Body of pancreas (tissue), 4 donors: ENCODE measurements around the gene P4HB. TPM values are rescaled to one million over a fixed set of nuclear protein-coding genes. Genes with fewer than 3 reads are reported as not detected.

Experiments used
- ATAC-seq: fragments of 150-250 bp; one replicate; pipeline ENCODE4 v1.9.1; 2016
- DNase-seq, 4 donors: peaks; one replicate each; pipeline ENCODE4 v3.0.0-alpha.2; 2019
- H3K27ac ChIP-seq, 4 donors: fragments of 200-600 bp; sonication (generic); 1 replicate in 3 of 4; 2 replicates in 1 of 4; pipeline versions ENCODE4 v1.5.1 to v1.6.1; 2016 to 2019; ENCODE audit warnings: mild to moderate bottlenecking in 1 of 4, mixed read lengths in 1 of 4, moderate library complexity in 1 of 4
- H3K27me3 ChIP-seq, 2 donors: fragments of 200-600 bp; sonication (generic); one replicate each; pipeline ENCODE4 v1.6.0; 2016; ENCODE audit warnings: mild to moderate bottlenecking in 1 of 2
- H3K36me3 ChIP-seq, 2 donors: fragments of 200-600 bp; sonication (generic); replicated peaks in 1 of 2; 2 replicates each; pipeline ENCODE4 v1.5.1; 2016; ENCODE audit warnings: low read depth in 2 of 2; ENCODE audit not compliant: insufficient read depth in 1 of 2
- H3K4me1 ChIP-seq: fragments of 200-600 bp; sonication (generic); one replicate; pipeline ENCODE4 v1.6.0; 2016
- H3K4me3 ChIP-seq, 2 donors: fragments of 200-600 bp; sonication (generic); 1 replicate in 1 of 2; 2 replicates in 1 of 2; pipeline ENCODE4 v1.5.1; 2016 to 2019
- H3K9me3 ChIP-seq, 3 donors: fragments of 200-600 bp; sonication (generic); 1 replicate in 2 of 3; 2 replicates in 1 of 3; pipeline ENCODE4 v1.5.1; 2016
- CTCF ChIP-seq, 7 experiments: fragments of 450-650 bp in 4 of 7; fragments of 200-600 bp in 3 of 7; sonication (generic) in 3 of 7; IDR thresholded peaks; one replicate each; pipeline ENCODE4 v1.5.1; 2016 to 2019; ENCODE audit warnings: antibody characterized with exemption in 7 of 7
- POLR2A ChIP-seq, 3 donors: fragments of 450-650 bp; IDR thresholded peaks; one replicate each; pipeline ENCODE4 v1.6.1; 2016; ENCODE audit warnings: antibody characterized with exemption in 3 of 3, mild to moderate bottlenecking in 2 of 3
- WGBS, 2 donors: methylation state at CpG; one replicate each; pipeline ENCODE4 v1.1.5; 2017; 5-methylcytosine and 5-hydroxymethylcytosine counted together
- intact Hi-C: fragments of 100-400 bp; cut with DNase I; formaldehyde crosslinking; loops from one replicate; pipeline ENCODE4 v1.15.1; 2023
- total RNA-seq, 2 donors: library from RNA; depleted of rRNA; stranded (reverse); fragments of >200 nt; gene quantifications; one replicate each; pipeline ENCODE4 v1.1.0, GENCODE V29; 2016

The P4HB gene
- total RNA-seq, 2 donors from 2014 or later, result 1,462 to 4,394 TPM

DNA sequence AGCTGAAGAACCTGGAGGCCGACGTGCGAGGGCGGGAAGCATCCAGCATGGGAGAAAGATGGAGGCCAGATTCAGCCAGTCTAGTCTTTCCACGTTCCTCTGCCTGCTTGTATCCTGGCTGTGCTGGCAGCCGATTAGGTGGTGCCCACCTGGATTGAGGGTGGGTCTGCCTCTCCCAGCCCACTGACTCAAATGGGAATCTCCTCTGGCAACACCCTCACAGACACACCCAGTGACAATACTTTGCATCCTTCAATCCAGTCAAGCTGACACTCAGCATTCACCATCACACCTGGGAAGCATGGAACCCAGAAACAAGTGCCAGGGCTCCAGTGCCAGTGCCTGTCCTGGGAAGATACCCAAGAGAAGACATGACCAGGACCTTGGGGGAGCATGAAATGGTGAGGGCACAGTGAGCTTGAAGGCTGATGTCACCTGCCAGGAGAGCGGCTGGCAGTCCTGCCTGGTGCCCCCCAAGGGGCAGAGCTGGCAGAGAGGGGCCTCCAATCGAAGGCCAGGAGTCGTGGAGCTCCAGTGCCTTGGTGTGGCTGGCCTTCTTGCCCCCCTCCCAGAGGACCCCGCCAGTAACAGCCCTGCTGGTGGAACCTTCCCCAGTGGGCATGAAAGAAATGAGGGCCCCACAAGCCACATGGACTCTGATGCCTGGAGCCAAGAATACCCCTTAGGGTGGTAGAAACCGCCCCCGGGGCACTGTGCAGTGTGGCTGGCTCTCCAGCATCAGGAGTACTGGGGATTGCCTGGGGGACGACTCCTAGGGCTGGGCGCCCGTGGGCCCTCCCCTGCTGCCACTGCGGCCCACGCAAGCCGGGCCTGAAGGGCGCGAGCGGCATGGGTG lies 41.1 kb upstream of the P4HB start:
- Histone ChIP-seq H3K4me3 (no peak overlapping the region), H3K9me3 (no peaks in the 10 kb centered on the region), H3K4me1 (peaks cover 18% of the 10 kb centered on the region), H3K36me3 (peaks cover 2 to 4% of the 10 kb centered on the region in 2 donors), H3K27ac (no peak overlapping the region), H3K27me3 (no peaks in the 10 kb centered on the region)
- TF ChIP-seq POLR2A (IDR thresholded peaks at IDR 0.05), result no peak
- no peak for TF ChIP-seq CTCF (IDR thresholded peaks at IDR 0.05)
- WGBS, 2 donors, result 72 to 92% methylated on average over 5 to 15 of the region's 21 CpGs
- DNase-seq (no peak), ATAC-seq (no peak)
- intact Hi-C loops, result no loop called here

DNA sequence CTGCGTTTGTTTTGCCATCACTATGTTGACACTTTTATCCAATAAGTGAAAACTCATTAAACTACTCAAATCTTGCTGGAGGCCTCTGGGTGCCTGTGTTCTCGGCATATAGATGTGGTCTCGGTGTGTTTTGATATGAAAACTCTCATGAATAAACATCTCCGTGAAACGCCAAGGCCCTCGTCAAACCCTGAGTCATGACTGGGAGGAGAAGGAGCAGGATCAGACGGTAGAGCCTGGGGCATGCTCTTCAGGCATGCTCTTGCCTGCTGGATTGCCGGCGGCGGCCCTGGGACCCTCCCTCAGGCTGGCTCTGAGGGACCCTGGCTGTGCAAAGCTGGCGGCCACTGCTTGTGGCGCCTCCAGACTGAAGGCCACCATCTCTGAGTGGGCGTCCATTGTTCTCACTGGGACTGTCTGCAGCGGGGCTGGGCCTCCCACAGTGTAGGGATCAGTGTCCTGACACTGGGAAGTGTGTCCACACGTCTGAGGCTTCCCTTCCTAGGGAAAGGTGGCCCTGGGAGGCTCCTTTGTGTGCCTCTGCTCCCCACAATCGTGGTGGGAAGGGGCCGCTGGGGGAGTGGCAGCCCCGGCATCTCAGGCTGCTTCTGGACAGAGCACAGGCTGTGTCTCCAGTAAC lies 40.0 kb upstream of the P4HB start:
- no peak for DNase-seq
- peaks cover 2 to 4% of the 10 kb centered on the region in 2 donors for H3K36me3 ChIP-seq
- ATAC-seq, result no peak
- H3K4me1 ChIP-seq, result peaks cover 18% of the 10 kb centered on the region
- H3K27ac ChIP-seq, result no peak overlapping the region
- H3K9me3 ChIP-seq, result no peaks in the 10 kb centered on the region
- no peaks in the 10 kb centered on the region for H3K27me3 ChIP-seq
- H3K4me3 ChIP-seq, result no peak overlapping the region
- 77 to 81% methylated on average over 3 to 18 of the region's 18 CpGs for WGBS, 2 donors
- TF ChIP-seq CTCF (IDR thresholded peaks at IDR 0.05) (no peak), POLR2A (IDR thresholded peaks at IDR 0.05) (no peak)
- intact Hi-C loops, result no loop called here

DNA sequence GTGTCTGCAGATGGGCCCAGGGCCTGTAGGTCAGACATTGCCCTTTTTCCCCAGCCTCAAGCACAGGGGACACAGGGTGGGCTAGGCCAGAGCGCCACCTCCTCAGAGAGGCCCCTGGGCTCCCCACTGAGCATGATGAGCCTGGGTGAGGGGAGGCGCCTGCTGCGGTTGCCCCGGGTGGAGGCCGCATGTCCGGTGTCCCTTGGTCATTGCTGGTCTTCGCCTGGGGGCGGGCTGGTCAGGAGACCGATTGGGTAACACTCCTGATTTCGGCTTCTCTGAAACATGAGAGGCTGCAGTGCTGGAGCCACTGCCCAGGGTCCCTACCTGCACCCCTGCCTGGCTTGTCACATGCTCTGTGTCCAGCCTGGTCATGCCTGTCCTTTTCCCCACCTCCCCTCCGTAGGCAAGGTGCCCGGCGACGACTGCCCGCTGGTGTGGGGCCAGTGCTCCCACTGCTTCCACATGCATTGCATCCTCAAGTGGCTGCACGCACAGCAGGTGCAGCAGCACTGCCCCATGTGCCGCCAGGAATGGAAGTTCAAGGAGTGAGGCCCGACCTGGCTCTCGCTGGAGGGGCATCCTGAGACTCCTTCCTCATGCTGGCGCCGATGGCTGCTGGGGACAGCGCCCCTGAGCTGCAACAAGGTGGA lies 39.3 kb upstream of the P4HB start:
- 90 to 93% methylated on average over 12 to 19 of the region's 22 CpGs for WGBS, 2 donors
- no peaks in the 10 kb centered on the region for H3K9me3 ChIP-seq
- H3K27ac ChIP-seq, result no peak overlapping the region
- TF ChIP-seq POLR2A (IDR thresholded peaks at IDR 0.05) (no peak), CTCF (IDR thresholded peaks at IDR 0.05) (no peak)
- intact Hi-C loops, result no loop called here
- H3K4me1 ChIP-seq, result peaks cover 18% of the 10 kb centered on the region
- DNase-seq (no peak), ATAC-seq (no peak)
- H3K27me3 ChIP-seq, result no peaks in the 10 kb centered on the region
- H3K36me3 ChIP-seq, result peaks cover 2 to 4% of the 10 kb centered on the region in 2 donors
- no peak overlapping the region for H3K4me3 ChIP-seq

DNA sequence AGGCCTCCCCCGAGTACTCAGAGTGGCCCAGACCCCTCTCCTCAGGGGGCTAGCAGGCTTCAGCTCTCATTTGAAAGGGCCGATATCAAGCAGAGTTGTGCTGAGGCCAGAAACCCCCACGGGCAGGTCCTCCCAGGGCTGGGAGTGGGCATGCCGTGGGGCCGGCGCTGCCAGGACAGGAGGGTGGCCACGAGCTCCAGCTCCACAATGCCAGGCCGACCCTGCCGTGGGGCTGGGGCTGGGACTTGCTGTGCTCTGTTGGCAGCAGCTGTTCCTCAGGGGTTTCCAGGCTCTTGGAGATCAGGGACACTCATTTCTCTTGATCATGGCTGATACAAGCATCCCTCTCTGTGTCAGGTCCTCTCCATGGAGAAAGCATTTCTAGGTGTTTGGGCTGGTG lies 38.5 kb upstream of the P4HB start:
- Histone ChIP-seq H3K9me3 (no peaks in the 10 kb centered on the region), H3K4me3 (no peak overlapping the region), H3K36me3 (peaks cover 4% of the 10 kb centered on the region in 2 donors), H3K27ac (no peak overlapping the region), H3K27me3 (no peaks in the 10 kb centered on the region), H3K4me1 (peaks cover 18% of the 10 kb centered on the region)
- intact Hi-C loops, result no loop called here
- no peak for DNase-seq
- ATAC-seq, result no peak
- TF ChIP-seq POLR2A (IDR thresholded peaks at IDR 0.05), result no peak
- TF ChIP-seq CTCF (IDR thresholded peaks at IDR 0.05), result no peak
- WGBS, 2 donors, result 82% methylated on average over 9 of the region's 9 CpGs; no CpG with 5 or more reads in 1 of the 2 donors
